Skin of body (tissue), 2 donors: ENCODE results near the gene CACNA1E. TPM values are rescaled to one million over a fixed set of nuclear protein-coding genes. Genes with fewer than 3 reads are reported as not detected.
A peak's percentile ranks its signal among the peaks of the same experiment; 100 is the strongest.

ENCODE experiments used
- DNase-seq: peaks from one replicate; lab custom pipeline; 2025; lab: John Stamatoyannopoulos, UW
- total RNA-seq: library from RNA; depleted of rRNA; stranded (reverse); fragments of >200 nt; gene quantifications from one replicate; pipeline ENCODE4 v1.2.3, GENCODE V29; 2014

Gene CACNA1E
- total RNA-seq, 1 donor from 2014 or later = 2.4 TPM

DNA sequence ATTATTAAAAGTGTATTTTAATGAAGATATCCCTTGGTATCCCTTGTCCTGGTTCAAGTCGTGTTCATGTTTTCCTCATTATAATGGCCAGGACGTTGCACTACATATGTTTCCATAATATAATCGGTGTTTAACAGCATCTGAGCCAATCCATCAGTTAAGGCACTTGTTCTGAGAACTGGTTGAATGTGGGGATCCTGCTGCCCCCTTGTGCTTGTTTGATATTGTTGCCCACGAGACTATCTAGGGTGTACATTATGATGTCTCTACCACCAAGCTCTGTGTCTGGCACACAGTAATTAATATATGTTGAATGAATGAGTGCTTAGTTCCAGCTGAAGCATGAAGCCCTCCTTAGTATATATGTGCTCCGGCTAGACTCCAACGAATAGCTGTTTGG, 193.0 kb downstream of the CACNA1E start:
- peak; percentile 1 for DNase-seq

DNA sequence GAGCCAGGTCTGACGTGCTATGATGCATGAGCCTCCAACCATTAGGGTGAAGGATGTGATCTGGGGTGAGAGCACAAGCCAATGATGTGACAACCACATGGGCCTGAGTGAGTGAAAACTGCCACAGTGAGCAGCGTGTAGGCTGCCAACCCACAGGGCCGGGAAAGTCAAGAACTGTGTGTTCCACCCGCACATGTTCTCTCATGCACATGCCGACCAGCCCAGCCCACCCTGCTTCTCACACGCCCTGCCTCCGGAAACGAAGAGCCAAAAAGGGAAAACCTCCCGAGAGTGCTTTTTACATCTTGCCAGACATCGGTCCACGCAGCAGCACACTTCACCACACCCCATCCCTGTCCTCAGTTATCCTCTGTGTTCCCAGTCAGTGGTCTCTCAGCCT, 197.0 kb downstream of the CACNA1E start:
- no peak for DNase-seq

DNA sequence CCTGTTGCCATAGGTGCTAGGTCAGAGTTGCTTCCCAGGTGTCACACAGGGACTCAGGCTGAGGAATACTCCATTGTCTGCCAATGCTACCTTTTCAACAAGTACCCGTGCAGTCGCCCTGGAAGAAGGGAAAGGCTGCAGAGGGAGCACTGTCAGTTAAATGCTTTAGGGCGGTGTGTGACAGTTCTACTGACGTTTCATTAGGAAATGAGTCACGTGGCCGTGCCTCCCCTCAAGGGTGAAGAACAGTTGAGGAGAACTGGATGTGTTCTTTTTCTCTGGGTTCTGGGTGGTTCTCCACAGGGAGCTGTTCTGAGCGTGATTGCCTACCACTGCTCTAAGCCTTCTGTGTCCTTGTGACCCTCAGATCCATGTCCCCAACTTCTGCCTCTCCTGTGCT, 197.6 kb downstream of the CACNA1E start:
- DNase-seq = no peak

DNA sequence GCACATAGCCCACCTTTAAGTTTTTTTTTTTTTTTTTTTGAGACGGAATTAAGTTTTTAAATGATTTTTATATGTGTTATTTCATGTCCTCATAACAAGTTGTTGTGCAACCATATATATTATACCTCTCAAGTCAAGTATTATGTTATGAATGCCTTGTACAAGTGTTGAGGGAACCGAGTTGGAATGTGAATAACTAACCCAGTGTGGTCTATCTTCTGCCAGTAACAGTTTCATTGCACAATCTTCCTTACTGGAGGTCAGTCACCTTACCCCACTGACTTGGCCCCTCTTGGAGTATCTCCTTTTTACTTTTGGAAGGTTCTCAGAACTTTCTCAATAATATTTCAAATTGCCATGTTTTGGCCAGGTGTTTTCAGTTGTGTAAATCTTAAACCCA, 201.9 kb downstream of the CACNA1E start:
- no peak for DNase-seq

DNA sequence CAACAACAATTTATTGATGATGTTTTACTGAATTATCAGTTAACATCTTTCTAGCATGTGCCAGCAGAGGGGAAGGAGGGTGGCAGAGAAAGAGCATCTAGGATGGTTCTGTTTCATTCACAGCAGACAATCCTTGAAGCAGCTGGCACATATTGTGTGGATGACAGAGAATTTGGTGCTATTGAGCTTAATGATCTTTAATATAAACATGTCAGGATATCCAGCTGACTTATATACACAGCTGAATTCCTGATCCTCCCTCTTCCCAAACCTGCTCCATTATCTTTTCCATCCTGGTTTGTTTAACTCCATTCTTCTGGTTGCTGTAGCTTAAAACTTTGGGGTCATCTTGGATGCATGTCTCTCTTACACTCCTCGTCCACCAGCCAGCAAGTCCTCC, 218.6 kb downstream of the CACNA1E start:
- DNase-seq = no peak

DNA sequence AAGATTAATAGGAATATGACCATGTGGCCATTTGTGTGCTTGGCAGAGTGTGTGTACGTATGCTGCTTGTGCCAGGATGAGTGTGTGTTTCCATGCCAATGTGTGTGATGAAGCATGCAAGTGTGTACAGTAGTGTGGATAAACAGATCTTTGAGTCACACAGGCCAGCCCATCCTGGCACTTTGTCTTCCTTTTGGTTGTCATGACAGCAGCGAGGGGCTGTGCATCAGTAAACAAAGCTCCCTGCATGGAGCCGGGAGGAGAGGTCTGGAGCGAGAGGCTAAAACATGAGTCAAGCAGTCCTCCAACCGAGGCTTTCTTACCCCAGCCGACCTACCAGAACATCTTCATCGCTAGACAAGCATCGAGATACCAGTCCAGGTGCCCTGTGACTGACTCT, 221.2 kb downstream of the CACNA1E start:
- no peak for DNase-seq

DNA sequence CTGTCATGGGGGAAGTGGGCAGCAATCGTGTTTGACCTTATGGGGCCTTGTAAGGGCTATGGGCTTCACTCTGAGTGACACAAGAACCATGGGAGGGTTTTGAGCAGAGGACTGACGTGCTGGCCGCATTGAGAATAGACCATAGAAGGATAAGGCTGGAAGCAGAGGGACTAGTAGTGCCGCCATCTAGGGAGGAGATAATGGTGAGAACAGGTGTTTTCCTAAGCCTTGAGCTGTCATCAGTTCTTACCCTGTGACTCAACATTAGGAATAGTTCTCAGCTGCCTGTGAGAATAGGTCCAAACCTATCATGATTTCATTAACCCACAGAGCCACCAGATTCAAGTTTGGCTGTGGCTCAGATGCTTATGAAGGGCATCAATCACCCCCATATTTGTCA, 228.5 kb downstream of the CACNA1E start:
- DNase-seq = no peak

DNA sequence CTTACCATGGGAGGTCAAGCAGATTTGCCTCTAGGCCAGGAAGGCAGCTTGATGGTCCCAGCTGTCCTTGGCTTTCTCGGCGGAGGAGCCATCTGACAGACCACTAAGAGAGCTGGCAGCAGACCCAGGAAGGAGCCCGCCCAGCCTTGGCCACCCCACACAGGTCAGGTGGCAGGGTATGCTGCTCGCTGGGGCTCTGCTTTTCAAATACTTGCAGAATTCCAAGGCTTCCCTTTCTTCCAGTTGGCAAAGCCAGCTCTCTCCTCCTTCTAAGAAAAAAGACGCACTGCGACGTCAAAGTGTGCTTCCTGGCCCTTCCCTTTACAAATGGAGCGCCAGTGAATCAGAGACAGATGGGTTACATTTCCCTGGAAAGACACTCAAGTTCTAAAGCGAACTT, 229.4 kb downstream of the CACNA1E start:
- no peak for DNase-seq

DNA sequence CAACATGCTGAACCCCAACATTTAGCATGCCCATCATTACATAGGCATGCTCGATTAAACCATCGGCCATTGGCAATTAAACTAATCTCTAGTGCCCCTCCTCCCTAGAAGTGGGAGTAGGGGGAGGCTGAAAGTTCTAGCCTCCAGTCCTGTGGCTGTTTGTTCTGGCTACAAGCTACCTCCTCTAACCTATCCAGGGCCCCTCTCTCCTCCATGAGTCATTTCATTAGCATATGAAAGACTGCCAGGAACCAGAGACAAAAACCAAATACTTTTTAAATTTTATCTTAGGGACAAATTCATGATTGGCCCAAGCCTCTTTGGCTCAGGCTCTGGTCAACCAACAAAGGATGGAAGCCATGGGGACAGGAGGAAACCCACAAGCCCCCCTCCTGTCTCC, 231.1 kb downstream of the CACNA1E start:
- no peak for DNase-seq

DNA sequence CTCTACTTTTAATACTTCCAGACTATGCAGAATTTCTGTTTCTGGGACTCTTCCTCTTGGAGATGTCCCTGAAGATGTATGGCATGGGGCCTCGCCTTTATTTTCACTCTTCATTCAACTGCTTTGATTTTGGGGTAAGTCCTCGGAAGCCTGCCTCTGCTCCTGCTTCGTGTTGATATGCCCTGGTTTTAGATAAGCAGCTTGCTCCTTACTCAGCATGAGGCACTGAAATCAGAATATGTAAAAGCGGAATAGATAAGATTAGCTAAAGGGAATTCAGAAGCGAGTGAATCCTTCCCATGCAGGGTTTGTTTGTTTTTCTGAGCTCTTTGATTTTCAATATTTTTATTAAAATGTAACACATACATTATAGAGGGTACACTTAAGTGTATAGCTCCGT, 234.7 kb downstream of the CACNA1E start:
- DNase-seq = no peak

DNA sequence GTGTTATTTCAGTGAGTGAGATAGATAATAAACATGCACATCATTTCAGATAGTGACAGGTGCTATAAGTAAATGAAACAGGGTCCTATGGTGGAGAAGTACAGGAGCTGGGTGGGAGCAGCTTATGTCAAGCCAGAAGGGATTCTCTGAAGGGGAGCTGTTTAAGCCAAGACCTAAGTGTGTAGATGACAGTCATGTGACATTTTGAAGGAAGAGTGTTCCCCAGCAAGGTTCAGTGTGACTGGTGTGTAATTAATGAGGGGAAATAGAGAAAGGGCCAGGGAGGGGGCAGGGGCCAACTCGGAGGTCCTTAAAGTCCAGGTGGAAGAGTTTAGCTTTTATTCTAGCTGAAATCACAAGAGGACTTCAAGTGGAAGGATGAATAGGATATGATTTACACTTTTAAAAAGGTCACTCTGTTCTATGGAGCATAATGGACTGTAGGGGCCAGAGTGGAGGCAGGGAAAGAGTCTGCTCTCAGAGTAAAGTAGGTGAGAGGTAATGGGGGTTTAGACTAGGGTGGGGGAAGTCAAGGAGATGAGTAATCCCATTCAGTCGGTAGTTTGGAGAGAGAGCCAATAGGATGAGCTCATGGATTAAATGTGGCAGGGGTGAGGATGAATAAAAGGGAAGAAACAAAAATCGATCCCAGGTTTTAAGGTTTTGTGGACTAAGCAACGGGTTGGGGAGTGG, 243.1 kb downstream of the CACNA1E start:
- no peak for DNase-seq

DNA sequence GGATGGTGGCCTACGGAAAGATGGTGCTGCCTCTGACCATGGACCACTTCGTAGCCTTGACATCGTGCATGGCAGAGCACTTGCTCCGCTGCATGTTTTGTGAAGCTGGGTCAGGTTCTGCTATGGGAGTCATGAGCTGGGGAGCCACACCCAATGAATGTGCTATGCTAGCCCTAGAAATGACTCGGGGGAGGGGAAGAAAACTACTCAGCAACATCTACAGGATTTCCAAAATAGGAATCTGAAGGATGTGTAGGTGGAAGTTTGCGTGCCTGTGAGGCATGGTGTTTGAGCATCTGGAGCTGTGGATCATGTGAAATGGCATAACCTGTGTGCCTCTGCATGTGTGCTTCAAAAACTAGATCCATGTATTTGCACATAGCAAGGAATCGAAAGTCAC, 247.3 kb downstream of the CACNA1E start:
- no peak for DNase-seq

DNA sequence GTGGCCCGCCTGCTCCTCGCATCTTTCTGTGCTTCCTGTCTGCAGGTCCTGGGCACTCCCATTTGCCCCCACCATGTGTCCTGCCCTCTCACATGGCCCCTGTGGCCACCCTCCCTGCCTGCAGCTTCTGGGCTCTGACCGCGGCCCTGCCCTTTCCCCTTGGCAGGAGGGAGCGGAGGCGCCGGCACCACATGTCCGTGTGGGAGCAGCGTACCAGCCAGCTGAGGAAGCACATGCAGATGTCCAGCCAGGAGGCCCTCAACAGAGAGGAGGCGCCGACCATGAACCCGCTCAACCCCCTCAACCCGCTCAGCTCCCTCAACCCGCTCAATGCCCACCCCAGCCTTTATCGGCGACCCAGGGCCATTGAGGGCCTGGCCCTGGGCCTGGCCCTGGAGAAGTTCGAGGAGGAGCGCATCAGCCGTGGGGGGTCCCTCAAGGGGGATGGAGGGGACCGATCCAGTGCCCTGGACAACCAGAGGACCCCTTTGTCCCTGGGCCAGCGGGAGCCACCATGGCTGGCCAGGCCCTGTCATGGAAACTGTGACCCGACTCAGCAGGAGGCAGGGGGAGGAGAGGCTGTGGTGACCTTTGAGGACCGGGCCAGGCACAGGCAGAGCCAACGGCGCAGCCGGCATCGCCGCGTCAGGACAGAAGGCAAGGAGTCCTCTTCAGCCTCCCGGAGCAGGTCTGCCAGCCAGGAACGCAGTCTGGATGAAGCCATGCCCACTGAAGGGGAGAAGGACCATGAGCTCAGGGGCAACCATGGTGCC, 249.1 kb downstream of the CACNA1E start:
- DNase-seq = no peak

DNA sequence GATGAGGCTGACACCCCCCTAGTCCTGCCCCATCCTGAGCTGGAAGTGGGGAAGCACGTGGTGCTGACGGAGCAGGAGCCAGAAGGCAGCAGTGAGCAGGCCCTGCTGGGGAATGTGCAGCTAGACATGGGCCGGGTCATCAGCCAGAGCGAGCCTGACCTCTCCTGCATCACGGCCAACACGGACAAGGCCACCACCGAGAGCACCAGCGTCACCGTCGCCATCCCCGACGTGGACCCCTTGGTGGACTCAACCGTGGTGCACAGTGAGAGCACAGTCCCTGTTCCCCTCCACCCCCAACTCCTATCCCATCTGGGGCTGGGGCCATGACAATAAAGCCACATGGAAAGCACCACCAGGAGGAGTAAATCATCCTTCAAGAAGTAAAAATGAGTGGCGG, 250.2 kb downstream of the CACNA1E start:
- no peak for DNase-seq

DNA sequence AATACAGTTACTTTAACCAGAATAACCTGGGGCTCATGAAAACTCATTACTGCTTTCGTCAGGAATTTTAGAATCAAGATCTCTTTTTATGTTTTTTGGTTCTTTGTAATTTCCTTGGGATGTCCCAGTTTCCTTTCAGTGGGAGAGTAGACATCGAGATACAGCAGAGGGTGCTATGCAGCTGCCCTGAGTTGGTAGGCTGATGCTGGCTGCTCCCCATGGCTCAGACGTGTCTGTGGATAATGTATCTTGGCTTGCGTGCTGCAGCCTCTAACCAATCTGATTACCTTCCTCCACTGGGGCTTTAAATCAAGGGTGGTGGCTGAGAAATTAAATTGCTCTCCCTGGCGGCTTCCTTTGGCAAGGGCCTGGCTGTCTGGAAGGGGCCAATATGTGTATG, 253.7 kb downstream of the CACNA1E start:
- no peak for DNase-seq

DNA sequence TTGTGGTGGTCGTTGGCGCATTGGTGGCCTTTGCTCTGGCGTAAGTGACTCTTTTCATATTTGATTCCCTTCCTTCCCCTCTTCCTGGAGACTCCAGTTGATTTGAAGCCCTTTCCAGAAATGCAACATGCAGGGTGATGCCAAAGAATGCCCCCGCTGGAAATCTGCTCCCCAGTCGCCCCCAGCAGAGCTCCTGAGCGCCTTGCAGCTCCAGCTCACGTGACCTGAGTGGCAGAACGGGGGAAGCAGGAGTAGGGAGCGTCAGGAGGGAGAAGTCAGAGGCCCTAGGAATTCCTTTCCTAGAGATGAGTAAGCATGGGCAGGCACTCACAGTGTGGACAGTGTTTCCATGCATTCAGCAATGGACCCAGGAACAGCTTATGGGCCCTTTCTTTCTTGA, 255.9 kb downstream of the CACNA1E start:
- no peak for DNase-seq

DNA sequence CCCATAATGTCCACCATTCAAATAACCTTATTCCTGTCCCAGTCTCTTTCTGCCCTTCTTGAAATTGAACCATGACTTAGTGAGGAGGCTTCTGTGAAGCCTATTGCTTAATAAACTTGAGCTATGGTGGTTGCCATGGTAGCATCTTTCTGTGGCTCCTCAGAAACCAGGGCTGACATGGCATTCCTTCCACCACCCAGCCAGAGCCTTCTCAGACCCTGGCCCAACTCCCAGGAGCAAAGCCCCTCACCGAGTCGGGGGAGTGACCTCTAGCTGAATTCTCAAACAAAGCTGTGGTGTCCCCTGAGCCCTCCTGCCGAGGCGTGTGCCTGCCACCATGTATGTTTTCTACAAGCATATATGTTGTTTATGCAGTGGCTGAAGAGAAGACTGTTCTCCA, 259.1 kb downstream of the CACNA1E start:
- no peak for DNase-seq

DNA sequence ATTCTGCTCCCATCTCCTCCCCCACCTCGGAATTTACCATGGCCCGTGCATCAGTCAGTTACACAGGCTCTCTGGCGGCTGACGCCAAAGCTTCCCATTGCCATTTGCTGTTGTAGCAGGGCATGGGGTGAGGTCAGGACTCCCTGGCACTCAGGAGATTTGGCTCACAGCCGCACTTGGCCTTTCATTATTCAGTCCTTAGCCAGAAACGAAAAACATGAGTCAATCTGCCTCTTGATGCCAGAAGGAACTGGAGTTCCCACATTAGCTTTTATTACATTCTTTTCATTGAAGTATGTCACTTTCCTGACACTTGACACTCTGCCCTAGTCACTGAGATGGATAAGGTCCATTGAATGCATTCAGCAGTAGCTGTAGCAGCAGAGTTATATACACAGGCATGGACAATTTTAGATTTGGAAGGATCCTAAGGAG, 260.6 kb downstream of the CACNA1E start:
- no peak for DNase-seq

DNA sequence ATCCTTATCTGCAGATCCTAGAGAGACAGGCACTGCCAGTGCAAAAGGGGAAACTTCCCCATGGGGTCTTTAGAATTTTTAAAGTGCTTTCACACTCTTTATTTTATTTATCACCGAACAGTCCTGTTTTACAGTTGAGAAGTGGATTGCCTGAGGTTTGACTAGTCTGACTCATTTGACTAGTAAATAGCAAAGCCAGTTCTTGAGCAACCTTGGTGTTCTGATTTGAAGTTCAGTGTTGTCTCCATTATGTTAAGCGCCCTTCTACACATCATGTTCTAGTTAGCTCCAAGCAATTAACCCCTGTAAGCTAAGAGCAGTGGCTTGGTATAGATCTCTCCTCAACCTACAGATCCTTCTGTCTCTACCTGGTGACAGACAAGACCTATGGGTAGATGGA, 262.9 kb downstream of the CACNA1E start:
- DNase-seq = no peak

DNA sequence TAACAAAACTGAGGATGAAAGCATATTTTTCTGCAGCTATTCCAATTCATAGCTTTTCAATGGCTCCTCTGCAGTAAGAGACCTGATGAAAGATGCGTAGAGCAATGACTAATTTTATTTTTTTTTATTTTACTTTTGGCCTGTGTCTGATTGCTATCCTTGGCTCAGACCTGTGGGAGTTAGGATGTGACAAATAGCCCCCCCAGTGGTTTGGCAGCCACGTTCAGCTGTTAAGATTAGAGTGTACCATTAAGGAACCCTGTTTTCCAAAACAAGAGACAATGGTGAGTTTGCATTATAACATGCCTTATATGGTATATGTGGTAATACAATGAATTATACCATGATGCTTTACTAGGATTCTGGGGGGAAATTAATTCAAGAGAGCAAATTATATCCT, 264.7 kb downstream of the CACNA1E start:
- no peak for DNase-seq

DNA sequence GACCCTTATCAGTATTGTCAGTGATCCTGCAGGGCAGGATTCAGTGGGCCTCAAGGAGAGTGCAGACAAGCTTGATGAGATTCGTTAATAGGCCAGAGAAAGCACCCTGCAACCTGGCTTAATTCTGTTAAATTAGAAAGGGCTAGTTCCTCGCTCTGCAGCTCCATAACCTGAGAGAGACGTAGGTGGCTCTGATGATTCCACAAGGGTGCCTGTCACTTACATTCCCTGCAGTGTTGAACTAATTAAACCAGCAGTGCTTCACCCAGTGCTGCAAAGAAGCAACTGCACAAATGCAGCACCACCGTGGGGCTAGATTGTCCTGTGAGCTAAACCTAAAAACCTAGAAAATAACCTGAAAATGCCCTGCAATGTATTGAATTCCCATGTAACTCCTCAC, 270.8 kb downstream of the CACNA1E start:
- no peak for DNase-seq

DNA sequence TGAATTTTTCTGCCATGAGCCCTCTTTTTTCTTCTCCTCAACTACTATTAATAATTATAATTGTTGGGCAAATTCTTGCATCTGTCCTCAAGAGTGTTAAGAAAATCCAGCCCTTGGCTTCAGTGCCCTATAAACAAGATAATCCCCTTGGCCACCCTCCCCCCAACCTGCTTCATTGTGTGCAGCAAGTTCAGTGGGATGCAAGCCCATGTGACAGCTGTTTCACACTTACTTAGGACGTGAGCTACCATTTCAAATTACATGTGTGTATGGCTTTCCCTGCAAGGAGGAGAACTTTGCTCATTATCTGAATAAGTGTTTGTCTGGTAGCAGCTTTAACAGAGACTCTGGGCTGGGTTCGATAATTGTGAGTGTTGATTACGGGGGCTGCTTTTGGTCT, 276.2 kb downstream of the CACNA1E start:
- no peak for DNase-seq

DNA sequence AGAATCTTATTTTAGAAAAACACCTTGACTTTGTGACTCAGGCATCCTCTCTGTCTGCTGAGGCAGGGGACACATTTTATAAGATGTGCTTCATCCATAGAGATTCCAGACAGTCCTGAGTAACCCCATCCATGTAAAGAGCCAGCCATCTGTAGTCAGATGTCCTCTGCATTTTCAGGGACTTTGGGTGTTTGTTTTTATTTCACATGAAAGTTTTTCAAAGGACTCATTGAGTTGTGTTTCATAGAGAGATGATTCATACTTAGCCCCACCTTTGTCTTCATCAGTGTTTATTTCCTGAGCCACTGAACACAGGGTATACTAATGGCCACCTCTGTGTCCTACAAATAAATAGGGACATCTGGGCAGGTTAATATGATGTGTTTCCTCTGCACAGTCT, 280.4 kb downstream of the CACNA1E start:
- DNase-seq = no peak
